Gastrocnemius medialis (tissue), 4 donors: ENCODE results near the gene TEX44.

Experiments
- POLR2A ChIP-seq, 2 donors: fragments of 450-650 bp; IDR thresholded peaks; one replicate each; pipeline ENCODE4 v1.6.1; 2017; ENCODE audit warnings: antibody characterized with exemption in 2 of 2, mild to moderate bottlenecking in 2 of 2, moderate library complexity in 2 of 2
- TF ChIP-seq, protein P1 (sequence below), 5 experiments: fragments of 450-650 bp in 3 of 5; fragments of 200-600 bp in 2 of 5; sonication (generic) in 2 of 5; IDR thresholded peaks in 4 of 5; conservative IDR thresholded peaks in 1 of 5; 1 replicate in 4 of 5; 2 replicates in 1 of 5; pipeline ENCODE4 v1.5.1; 2016 to 2019; ENCODE audit warnings: antibody characterized with exemption in 5 of 5, mild to moderate bottlenecking in 3 of 5, moderate library complexity in 3 of 5

- TF ChIP-seq, protein P1, sequence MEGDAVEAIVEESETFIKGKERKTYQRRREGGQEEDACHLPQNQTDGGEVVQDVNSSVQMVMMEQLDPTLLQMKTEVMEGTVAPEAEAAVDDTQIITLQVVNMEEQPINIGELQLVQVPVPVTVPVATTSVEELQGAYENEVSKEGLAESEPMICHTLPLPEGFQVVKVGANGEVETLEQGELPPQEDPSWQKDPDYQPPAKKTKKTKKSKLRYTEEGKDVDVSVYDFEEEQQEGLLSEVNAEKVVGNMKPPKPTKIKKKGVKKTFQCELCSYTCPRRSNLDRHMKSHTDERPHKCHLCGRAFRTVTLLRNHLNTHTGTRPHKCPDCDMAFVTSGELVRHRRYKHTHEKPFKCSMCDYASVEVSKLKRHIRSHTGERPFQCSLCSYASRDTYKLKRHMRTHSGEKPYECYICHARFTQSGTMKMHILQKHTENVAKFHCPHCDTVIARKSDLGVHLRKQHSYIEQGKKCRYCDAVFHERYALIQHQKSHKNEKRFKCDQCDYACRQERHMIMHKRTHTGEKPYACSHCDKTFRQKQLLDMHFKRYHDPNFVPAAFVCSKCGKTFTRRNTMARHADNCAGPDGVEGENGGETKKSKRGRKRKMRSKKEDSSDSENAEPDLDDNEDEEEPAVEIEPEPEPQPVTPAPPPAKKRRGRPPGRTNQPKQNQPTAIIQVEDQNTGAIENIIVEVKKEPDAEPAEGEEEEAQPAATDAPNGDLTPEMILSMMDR (IDR thresholded peaks at IDR 0.05 in 4 of 5, conservative IDR thresholded peaks at IDR 0.05 in 1 of 5), result no peak
- peak; percentile 85 to 89 for TF ChIP-seq POLR2A (IDR thresholded peaks at IDR 0.05)
Observed at GRCh38 chr2:231604101-231604684, 11.5 kb downstream of the TEX44 start.
